Measurements from ENCODE around the gene RMND5A.

RMND5A gene

DNA sequence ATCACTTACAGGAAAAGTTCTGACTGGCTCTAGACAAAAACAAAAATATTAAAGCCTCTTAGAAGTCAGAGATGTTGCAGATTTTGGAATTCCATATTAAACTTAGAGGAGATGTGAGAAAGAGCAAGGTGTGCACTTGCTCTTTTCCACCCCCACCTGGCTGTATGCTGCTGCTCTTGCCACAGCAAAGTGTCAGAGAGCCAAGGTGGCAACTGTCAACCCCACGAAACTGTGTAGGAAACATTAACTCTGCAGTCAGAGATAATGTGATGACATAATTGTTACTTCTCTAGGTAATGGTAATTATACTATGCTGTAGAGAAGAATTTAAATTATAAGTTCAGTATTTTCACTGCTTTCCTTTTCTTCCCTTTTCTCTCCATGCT is 45.2 kb downstream of the RMND5A start:
- no peak for DNase-seq (ENCODE audit: low read depth in 3 of 3)

DNA sequence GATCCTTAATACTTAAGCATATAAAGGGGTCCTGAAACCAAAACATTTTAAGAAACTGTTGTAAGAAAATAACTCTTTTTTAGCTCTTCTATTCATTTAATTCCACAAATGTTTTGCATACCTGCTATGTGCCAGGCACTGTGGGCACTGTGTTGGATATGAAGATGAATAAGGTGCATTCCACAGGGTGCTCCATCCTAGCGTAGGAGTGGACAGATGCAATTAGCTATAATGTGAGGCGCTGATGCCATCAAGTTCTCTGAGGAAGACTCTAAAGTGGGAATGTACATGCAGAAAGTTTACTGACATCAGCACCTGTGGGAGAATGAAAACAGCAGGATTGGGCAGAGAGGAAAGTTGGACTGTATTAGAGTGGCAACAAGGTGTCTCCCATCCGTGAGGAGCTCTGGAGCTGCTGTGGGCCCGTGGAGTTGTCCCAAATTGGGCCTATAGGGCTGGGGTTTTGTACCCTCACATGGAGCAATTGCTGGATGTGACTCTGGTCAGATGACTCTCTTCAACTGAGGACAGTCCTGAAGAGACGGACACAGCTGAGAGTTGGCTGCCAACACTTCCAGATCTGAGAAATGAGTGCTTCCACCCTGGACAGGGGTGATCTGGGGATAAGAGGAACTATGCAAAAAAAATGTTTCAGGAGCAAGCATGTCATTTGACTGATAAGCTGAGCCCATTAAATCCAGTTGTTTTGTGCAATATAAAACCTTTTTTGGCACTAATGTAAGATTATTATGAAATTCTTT is 48.3 kb downstream of the RMND5A start:
- DNase-seq (ENCODE audit: low read depth in 3 of 3), result no peak

DNA sequence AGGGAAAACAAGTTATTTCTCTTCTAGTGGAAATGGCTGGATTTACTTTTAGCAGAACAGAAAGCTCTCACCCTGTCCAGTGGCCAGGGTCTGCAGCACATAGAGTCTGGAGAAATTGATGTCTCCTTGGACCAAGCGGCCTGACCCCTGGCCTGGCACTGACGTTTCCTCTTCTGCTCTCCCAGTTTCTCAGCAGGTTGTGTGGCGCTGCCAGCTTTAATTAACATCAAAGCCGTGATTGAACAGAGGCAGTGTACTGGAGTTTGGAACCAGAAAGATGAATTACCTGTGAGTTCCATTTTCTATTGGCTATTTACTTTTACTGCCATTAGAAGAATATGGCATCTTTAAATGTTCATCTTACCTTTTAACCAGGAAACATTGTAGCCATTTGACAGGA is 49.7 kb downstream of the RMND5A start:
- DNase-seq (ENCODE audit: low read depth in 3 of 3), result no peak

DNA sequence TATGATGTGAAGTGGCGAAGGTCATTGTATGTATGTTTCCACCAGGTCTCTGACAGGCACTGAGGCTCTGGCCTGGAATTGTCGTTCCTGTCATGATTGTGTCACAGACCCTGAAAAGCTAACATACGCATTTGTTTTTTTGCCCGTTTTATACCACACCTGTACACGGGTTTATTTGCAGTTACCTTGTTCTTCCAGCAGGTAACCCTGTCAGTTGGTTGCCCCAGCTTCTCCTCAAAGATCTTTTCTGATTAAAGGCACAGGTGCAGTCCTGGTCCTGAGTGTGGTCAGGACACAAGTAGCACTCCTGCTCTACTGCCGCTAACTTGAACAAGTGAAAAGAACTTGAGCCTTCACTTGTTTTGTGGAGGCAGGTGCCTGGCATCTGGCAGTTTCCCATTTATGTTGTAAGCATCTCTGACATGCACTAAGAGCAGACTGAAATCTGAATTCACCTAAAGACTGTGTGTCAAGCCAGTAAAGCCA is 50.8 kb downstream of the RMND5A start:
- no peak for DNase-seq (ENCODE audit: low read depth in 3 of 3)

DNA sequence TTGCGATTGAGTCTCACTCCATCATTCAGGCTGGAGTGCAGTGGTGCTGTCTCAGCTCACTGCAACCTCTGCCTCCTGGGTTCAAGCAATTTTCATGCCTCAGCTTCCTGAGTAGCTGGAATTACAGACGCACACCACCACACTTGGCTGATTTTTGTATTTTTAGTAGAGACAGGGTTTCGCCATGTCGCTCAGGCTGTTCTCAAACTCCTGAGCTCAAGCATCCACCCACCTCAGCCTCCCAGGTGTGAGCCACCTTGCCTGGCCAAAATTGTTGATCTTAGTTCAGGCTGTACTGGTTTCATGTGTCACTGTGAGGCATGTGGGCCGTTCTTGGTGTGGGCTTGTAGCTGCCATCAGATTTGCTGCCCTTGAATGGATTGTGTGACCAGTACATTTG is 52.5 kb downstream of the RMND5A start:
- no peak for DNase-seq (ENCODE audit: low read depth in 3 of 3)

DNA sequence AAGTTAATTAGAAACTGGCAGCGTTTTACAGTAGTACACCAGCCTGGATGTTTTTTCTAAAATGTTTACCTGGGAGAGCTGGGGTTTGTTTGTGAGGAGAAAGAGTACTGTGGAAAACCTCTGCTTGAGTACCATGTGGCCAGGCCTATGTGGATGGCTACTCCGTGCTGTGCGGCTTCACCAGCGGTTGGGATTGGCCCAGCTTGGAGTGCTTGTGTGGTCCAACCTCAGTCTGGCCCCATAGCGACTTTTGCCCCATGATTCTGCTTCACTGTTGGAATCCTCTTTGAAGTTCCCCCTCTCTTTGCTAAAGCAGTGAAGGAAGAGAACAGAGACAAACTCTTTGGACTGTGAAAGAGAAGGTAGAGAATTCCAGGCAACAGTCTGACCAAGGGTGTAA is 54.8 kb downstream of the RMND5A start:
- DNase-seq (ENCODE audit: low read depth in 3 of 3), result no peak

DNA sequence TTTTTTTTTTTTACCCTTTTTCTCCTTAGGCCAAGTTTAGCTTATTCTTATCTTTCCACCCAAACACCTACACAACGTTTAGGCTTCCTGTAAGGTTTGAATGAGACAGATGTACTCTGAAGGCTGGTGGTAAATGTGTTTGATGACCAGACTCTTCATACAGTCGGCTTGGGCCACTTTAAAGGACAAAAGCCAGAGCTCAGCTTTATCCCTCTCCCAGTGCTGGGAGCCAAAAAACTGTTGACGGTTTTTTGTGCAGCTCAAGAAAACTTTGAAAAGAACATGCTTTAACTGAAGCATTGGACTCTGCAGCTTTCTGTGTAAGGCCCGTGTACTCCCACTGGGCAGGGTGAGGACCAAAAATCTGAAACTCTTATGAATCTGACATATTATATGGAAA is 55.2 kb downstream of the RMND5A start:
- no peak for DNase-seq (ENCODE audit: low read depth in 3 of 3)

DNA sequence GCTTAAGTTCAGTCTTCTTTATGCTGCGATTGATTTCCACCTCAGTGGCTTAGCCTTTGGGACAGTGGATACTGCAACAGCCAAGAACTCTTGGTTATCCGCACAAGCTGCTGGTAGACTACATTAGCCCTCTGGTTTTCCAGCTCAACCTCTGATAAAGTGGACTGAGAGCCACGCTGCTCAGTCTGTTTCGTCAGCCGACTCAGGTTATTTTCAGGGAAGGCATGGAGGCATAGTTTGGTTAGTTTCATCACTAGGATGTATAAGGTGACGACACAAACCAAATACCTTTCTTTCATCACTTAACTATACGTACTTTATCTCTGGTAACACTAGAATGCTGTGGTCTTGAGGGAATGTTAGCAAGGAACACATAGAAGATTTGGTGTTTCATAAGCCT is 56.4 kb downstream of the RMND5A start:
- no peak for DNase-seq (ENCODE audit: low read depth in 3 of 3)

DNA sequence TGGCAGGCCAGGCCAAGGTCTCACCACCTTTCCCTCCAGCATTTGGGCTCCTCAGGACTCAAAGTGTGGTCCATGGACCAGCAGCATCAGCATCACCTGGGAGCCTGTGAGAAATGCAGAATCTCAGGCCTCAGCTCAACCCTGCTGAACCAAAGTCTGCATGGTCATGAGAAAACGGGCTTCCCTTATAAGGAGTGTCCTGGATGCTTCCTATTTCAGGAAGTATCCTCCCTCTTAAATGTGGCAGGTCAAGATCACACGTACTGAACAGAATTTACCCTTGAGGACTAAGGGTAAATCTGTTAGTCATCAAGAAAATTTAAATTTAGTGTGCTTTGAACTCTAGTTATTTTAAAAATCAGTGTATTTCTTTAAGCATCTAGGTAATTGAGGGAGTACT is 58.9 kb downstream of the RMND5A start:
- no peak for DNase-seq (ENCODE audit: low read depth in 3 of 3)

DNA sequence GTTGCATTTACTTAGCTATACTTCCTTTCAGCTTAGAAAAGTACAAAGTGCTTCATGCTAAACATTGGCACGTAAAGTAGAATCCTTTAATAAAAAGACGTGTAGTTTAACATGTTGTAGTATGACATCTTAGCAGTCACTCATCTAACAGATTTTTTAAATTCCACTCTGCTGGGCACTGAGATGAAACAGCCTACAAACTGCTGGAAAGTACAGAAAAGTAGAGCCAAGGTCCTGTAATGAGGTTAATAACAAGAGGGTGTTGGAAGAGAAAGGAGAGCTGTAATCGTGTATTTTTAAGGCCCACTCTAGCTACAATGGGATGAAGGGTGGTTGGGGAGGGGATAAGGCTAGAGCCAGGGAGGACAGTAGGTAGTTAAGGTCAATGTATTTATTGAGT is 59.9 kb downstream of the RMND5A start:
- DNase-seq (ENCODE audit: low read depth in 3 of 3), result no peak

DNA sequence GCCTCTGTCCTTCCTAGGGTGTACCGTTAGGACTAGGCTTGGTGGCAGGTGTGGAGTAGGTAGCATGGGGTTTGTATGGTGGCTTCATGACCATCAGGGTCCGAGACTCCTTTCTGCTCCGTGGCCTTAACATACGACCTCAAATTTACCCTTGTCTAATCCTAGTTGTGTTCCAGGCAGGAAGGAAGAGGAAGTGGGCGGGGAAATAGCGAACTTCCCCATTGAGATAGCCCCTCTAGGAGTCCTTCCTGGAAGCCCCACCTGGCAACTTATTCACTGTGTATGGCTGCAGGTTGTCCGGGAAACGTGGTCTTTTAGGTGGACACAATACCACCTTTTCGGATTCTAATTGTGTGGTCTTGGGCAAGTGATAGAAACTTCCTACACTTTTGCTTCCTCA is 61.3 kb downstream of the RMND5A start:
- DNase-seq (ENCODE audit: low read depth in 3 of 3), result no peak

DNA sequence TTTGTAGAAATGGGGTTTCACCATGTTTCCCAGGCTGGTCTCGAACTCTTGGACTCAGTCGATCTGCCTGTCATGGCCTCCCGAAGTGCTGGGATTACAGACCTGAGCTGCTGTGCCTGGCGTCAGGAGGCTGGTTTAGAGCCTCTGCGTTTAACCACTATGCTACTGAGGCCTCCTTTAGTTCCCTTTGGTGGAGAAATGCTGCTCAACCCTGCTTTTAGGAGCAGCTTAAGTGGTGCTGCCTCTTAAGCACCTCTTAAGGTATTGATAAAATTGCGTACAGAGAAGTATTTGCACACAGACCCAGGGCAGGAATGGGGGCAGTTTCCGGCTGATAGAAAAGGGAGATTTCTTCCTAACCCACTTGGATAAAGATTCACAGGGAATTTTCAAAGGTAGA is 62.7 kb downstream of the RMND5A start:
- no peak for DNase-seq (ENCODE audit: low read depth in 3 of 3)

DNA sequence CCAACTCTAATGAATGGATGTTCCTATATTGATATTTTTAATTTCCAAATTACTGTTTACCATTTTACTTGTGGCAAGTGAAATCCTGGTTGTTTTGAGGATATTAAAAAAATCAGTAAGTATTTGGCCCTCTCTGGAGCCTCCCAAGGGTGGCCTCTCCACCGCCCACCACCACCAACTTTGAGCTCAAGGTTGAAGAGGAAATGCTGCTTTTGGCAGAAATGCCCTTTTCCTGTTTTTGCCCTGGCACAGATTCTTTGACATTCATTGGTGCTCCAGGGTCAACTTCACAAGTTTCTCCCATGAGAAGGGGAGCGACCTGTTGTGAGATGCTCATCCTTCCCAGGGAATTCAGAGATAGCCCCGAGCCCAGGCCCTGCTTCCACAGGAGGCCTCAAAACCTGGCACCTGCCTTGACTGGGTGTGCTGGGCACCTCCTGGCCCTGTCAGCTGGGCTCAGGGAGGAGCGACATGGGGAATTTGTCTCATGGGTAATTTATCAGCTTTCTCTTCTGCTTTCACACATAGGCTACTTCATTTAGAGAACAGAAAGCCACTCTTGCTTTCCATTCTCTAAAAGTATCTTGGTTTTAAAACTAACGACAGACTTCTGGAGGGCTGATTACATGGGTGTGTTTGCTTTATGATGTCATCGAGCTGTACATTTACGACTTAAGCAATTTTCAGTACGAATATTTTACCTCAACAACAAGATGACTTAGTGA is 63.7 kb downstream of the RMND5A start:
- DNase-seq (ENCODE audit: low read depth in 3 of 3), result no peak

DNA sequence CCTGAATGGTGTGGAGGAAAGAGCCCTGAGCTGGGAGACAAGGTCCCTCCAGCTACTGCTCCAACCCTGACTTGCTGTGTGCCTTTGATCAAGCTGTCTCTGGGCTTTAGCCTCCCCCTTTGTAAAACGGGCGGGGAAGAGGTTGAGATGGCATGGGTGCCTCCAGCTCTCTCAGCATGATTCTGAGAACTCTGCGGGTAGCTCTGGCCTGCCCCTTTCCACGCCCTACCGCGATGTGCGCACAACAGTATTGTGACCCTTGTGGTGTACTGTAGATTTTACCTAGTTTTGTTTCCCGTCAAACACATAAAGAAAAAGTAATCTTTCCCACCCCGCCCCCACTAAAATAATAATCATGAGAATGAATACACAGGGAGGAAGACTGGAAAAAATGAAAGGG is 65.4 kb downstream of the RMND5A start:
- no peak for DNase-seq (ENCODE audit: low read depth in 3 of 3)

DNA sequence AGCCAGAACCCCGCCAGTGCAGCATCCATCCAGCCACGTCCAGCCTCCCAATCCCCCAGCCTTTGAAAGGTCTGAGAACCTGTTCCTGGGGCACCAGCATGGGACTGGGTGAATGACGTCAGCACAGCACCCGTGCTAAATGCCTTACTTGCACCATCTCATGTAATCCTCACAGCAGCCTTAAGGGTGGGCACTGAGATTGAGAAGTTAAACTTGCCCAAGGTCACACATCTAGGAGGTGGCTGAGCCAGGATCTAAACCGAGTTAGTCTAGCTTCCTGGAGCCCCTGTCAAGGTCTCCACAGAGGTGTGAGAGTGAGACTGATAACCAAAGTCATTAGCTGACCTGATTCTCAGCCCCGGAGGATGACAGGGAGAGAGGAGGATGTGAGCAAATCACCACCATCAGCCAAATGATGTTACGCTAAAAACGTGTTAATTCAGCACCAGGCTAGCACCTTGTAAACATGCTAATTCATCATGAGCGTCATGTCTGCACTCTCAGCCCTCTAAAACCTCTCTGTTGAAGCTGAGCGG is 66.0 kb downstream of the RMND5A start:
- no peak for DNase-seq (ENCODE audit: low read depth in 3 of 3)

DNA sequence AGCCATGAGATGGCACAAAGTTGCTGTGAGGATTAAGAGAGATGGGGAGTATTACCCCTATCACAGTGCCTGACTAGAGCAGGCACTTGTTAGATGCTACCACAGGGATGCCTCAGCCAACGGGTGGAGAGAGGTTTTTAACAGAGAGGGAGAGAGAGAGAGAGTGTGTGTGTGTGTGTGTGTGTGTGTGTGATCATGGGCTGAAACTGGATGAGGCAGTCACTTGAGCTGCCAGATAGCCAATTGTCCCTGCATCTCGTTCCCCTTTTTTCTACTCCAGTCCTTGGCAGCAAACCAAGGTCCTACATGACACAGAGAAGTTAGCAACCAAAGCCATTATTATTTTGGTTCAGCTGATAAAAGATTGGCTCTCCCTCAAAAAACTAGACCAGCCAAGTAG is 67.6 kb downstream of the RMND5A start:
- DNase-seq (ENCODE audit: low read depth in 3 of 3), result no peak

DNA sequence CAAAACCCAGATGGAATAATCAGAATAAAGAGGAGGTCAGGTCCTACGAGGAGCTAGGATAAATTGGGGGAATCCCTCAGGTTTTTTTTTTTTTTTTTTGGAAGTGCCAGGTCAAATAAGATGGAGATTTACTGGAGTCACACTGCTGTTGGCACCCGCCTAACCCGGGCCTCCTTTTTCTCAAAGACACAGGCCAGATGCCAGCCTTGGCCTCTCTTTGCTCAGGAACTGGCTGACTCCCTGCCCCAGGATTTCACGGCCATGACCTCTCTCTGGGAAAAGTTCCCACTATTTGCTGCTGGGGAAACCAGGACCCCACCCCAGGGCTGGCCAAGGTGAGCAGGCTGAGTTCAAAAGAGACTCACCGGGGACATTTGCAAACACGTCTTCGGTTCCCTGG is 68.1 kb downstream of the RMND5A start:
- DNase-seq (ENCODE audit: low read depth in 3 of 3), result no peak

DNA sequence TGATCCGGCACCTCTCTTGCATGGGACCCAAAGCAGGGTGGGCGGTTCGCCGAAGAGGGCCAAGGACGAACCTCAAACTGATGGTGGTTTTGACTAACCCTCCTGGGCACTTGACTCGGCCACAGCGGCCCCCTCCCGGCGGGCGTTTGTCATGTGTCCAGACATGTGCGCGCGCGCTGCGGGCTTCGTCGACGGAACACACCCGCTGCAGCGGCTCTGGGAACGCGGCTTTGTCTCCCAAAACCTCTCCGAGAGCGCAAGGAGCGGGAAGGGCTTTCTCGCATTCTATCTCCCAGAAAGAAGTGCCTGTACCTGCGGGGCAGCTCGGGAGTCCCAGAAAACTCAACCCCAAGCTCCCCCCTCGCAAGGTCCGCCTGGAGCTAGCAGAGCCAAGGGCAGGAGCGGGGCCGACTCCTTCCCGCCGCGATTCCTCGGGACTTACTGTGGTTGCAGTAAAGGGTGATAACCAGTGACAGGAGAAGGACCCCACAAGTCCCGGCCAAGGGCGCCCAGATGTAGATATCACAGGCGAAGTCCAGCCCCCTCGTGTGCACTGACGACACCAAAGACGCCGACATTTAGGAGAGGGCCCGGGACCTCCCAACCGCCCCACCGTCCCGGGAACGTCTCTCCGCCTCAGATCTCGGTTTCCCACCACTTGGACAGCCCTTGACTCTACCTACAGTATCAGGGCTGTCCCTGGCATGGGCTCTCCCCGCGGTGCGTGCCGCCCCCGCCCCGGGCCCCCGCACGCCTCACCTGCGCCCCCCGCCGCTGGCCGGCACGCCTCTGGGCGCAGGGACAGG is 69.0 kb downstream of the RMND5A start:
- no peak for DNase-seq (ENCODE audit: low read depth in 3 of 3)

DNA sequence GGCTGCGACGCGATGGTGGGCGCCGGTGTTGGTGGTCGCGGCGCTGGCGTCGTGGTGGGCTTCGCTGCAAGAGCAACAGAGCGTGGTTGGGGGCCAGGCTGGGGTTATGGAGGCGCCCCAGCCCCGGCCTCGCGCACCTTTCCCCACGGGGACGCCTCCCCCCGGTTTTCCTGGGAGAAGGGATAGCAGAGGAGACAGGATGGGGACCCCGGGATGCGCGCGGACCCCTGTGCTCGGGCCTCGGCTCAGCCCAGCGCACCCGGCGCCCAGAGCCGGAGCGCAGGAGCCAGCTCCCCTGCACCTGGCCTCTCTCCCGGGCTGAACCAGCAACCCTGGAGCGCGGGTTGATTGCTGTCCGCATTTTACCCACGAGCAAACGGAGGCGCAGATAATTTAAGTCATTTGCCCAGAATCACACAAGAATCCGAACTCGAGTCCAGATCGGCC is 69.6 kb downstream of the RMND5A start:
- DNase-seq (ENCODE audit: low read depth in 3 of 3), result no peak

DNA sequence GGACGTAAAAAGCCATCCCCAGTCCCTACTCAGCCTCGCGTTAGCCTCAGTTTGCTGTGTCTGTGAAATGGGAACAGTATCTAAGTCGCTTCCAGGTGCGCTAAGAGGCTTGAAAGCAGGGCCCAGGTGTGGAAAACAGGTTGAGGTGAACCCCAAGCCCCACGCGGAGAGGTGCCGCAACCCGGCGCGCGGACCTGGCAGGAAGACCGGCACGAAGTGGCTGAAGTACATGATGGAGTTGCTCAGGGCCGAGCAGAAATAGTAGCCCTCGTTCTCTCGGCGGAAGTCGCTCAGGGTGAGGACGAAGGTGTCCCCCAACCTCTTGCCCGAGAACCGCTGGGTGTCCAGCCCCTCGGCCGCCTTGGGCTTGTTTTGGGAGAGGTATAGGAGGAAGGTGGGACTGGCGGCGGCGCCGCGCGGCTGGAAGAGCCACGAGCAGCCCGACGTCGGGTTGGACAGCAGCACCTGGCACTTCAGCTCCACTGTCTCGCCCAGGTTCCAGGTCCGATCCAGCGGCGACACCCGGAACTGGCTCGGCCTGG is 70.1 kb downstream of the RMND5A start:
- DNase-seq (ENCODE audit: low read depth in 3 of 3), result no peak

DNA sequence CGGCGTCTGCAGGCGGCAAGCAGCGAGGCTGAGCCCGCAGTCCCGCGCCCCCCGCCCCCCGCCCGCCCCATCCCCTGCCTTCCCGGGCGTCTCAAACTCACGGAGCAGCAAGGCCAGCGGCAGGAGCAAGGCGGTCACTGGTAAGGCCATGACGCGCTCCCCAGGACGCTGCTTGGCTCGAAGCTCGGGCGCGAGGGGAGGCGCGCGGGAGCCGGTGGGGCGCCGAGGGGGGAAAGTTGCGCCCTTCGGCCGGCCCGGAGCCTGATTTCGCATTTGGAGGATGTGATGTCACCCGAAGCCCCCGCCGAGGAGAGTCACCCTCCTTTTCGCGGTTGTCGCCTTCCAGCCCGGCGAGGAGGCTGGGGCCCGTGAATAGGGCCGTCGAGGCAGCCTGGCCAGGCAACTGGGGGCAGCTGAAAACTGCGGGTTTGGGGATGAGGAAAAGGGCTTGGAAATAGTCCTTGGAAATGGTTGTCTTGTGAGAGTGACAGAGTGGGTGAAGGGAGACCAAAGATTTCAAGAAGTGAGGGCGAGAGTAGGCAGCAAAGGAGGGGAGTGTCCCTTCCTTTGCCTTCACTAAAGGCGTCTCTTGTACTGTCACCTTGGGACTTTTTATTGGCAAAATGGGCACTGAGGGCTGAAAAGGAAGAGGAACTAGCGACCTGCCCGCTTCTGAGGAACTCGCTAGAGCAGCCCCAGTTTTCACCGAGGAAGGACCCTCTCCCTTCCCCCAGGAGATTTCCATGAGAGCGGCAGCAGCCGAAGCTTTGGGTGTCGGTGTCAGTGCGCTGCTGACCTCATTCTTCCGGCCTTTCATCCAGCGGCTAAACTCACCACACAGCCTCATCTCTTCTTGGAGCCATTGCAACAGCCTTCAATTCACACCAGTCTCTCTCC is 70.8 kb downstream of the RMND5A start, which contains the start of gene CD8A:
Gene CD8A, minus strand, starts transcription at position 238 of the 897 bp plus-strand sequence. Its CDS starts 88 bp downstream, at position 150.
- DNase-seq (ENCODE audit: low read depth in 3 of 3), result no peak
